Karpas-422 (cell line): Measurements from ENCODE around the gene OCEL1. TPM values are rescaled to one million over a fixed set of nuclear protein-coding genes. Genes with fewer than 3 reads are reported as not detected.

Experiments
- DNase-seq: peaks from one replicate; pipeline ENCODE4 v3.0.0-alpha.2; 2015
- H2AFZ ChIP-seq: fragments of 200-600 bp; sonication (generic); 2 replicates; pipeline ENCODE4 v1.6.1; 2014; ENCODE audit warnings: antibody characterized with exemption, low read length, mixed read lengths
- H3K27ac ChIP-seq: fragments of 200-600 bp; sonication (generic); 2 replicates; pipeline ENCODE4 v1.5.1; 2014; ENCODE audit warnings: mild to moderate bottlenecking, low read length, moderate library complexity
- H3K27me3 ChIP-seq: fragments of 200-600 bp; sonication (generic); 2 replicates; pipeline ENCODE4 v1.6.1; 2014; ENCODE audit warnings: low read length, mixed read lengths
- H3K36me3 ChIP-seq: fragments of 200-600 bp; sonication (generic); 2 replicates; pipeline ENCODE4 v1.6.1; 2014; ENCODE audit warnings: low read length, mixed read lengths; ENCODE audit not compliant: insufficient read depth
- H3K4me1 ChIP-seq: fragments of 200-600 bp; sonication (generic); 2 replicates; pipeline ENCODE4 v1.6.1; 2014; ENCODE audit warnings: mild to moderate bottlenecking, low read length, mixed read lengths
- H3K4me2 ChIP-seq: fragments of 200-600 bp; sonication (generic); 2 replicates; pipeline ENCODE4 v1.6.1; 2014; ENCODE audit warnings: low read length, low read depth, mild to moderate bottlenecking; ENCODE audit not compliant: poor library complexity, severe bottlenecking
- H3K4me3 ChIP-seq: fragments of 200-600 bp; sonication (generic); 2 replicates; pipeline ENCODE4 v1.5.1; 2014; ENCODE audit warnings: mild to moderate bottlenecking, antibody characterized with exemption, low read length, mixed read lengths
- H3K79me2 ChIP-seq: fragments of 200-600 bp; sonication (generic); 2 replicates; pipeline ENCODE4 v1.6.1; 2014; ENCODE audit warnings: mild to moderate bottlenecking, low read length, mixed read lengths
- H3K9ac ChIP-seq: fragments of 200-600 bp; sonication (generic); 2 replicates; pipeline ENCODE4 v1.6.0; 2014; ENCODE audit warnings: low read length
- H3K9me2 ChIP-seq: fragments of 200-600 bp; sonication (generic), shearing (Covaris generic); replicated peaks from 2 replicates; pipeline ENCODE4 v1.6.0; 2014; ENCODE audit warnings: mild to moderate bottlenecking, low read length, moderate library complexity; ENCODE audit not compliant: insufficient read depth
- H3K9me3 ChIP-seq: fragments of 300-700, 200-600 bp; sonication (generic); 2 replicates; pipeline ENCODE4 v1.6.1; 2014; ENCODE audit warnings: low read length, mixed read lengths
- H4K20me1 ChIP-seq: fragments of 200-600 bp; sonication (generic); 2 replicates; pipeline ENCODE4 v1.6.1; 2014; ENCODE audit warnings: mild to moderate bottlenecking, antibody characterized with exemption, low read length, low read depth; ENCODE audit not compliant: insufficient read depth
- total RNA-seq: library from RNA; depleted of rRNA; stranded (reverse); fragments of >200 nt; shearing (Covaris generic); gene quantifications from 2 replicates; pipeline ENCODE4 v1.2.3, GENCODE V29; 2014; ENCODE audit warnings: low replicate concordance

Gene OCEL1
- total RNA-seq, 1 experiment from 2014 or later: 13.0 TPM

- Histone ChIP-seq H3K27ac (no peak overlapping the region), H3K4me3 (no peak overlapping the region), H4K20me1 (no peaks in the 10 kb centered on the region), H3K9me3 (no peaks in the 10 kb centered on the region), H3K4me2 (no peak overlapping the region), H3K36me3 (peaks cover 30% of the 10 kb centered on the region), H3K9me2 (no peaks in the 10 kb centered on the region), H2AFZ (no peak overlapping the region), H3K4me1 (peaks cover 13% of the 10 kb centered on the region), H3K9ac (no peak overlapping the region), H3K27me3 (no peaks in the 10 kb centered on the region), H3K79me2 (no peaks in the 10 kb centered on the region)
- peak; percentile 87 for DNase-seq
Observed at GRCh38 chr19:17205237-17206140, 20.5 kb upstream of the OCEL1 start.

DNA sequence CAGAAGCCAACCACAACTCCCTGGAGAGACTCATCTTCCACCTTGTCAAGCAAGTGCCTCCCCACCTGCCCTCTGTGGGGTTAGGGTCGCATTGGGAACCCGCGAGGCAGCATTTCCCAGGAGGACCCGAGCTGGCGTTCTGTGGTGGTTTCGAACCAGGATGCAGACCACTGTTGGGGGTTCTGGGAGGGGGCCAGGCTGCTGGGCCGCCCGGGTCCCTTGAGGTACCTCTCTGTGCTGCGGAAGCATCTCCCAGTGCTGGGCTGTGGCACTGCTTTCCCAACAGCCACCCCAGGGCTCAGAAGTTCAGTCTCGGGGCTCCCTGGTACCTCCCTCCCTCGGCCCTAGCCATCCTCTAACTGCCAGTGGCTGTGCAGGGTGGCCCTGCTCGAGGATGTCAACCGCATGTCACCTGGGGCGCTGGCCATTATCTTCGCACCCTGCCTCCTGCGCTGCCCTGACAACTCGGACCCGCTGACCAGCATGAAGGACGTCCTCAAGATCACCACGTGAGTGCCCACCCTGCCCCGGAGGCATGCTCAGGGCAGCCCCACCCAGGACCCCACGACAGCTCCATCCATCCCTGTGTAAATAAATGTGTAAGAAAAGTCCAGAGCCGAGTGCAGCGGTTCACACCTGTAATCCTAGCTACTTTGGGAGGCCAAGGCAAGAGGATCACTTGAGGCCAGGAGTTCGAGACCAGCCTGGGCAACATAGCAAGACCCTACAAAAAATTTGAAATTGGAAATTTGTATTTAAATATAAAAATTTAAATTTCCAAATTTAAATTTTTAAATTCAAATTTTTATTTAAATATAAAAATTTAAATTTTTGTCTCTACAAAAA is 19.1 kb upstream of the OCEL1 start:
- Histone ChIP-seq H3K27ac (no peak overlapping the region), H3K36me3 (peaks cover 26% of the 10 kb centered on the region), H3K4me3 (no peak overlapping the region), H3K79me2 (no peaks in the 10 kb centered on the region), H3K4me2 (no peak overlapping the region), H3K27me3 (no peaks in the 10 kb centered on the region), H3K9ac (no peak overlapping the region), H3K9me3 (no peaks in the 10 kb centered on the region), H3K9me2 (no peaks in the 10 kb centered on the region), H3K4me1 (peaks cover 13% of the 10 kb centered on the region), H2AFZ (no peak overlapping the region), H4K20me1 (no peaks in the 10 kb centered on the region)
- no peak for DNase-seq

DNA sequence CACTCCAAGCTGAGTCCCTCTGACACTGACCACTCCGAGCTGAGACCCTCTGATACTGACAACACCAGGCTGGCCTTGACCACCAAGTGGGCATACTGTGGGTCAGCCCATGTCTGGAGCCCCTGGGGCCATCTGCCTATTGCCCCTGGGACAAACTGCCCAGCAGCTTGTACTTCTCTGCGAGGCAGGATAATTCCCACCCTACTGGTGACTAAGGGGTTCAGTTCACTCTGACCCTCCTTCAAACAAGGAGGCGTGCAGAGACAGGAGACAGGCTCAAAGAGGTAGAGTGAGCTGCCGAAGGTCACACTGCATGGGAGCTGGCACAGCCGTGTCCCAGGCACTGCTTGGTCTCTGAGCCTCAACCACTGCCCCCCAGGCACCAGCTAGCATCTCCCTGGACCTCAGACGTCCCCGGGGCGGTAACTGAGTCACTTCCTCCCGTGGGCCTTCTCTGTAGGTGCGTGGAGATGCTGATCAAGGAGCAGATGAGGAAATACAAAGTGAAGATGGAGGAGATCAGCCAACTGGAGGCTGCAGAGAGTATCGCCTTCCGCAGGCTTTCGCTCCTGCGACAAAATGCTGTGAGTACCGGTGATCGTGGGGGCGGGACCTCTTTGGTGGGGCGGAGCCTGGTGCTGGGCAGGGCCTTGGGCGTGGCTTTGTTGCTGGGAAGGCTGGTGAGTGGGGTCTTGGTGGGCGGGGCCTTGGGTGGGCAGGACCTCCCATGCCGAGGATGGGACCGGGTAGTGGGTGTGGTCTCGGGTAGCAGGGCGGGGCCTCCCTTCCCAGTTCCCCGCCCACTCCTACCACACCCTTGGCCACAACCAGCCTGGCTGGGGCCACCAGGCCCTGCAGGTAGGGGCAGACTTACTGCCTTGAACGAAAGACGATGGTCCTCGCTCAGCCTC is 16.6 kb upstream of the OCEL1 start:
- peak overlapping the region; percentile 35; the same call in 1 of the 2 replicates for H3K9ac ChIP-seq
- H3K4me1 ChIP-seq: peaks cover 14% of the 10 kb centered on the region
- peak overlapping the region; percentile 13; the same call in 1 of the 2 replicates for H3K4me3 ChIP-seq
- peak; percentile 98 for DNase-seq
- no peaks in the 10 kb centered on the region for H4K20me1 ChIP-seq
- H3K27ac ChIP-seq: peak overlapping the region; percentile 49
- H2AFZ ChIP-seq: no peak overlapping the region
- H3K27me3 ChIP-seq: no peaks in the 10 kb centered on the region
- peak overlapping the region; percentile 34 for H3K4me2 ChIP-seq
- H3K9me3 ChIP-seq: no peaks in the 10 kb centered on the region
- H3K79me2 ChIP-seq: no peaks in the 10 kb centered on the region
- peaks cover 12% of the 10 kb centered on the region for H3K36me3 ChIP-seq
- no peaks in the 10 kb centered on the region for H3K9me2 ChIP-seq

DNA sequence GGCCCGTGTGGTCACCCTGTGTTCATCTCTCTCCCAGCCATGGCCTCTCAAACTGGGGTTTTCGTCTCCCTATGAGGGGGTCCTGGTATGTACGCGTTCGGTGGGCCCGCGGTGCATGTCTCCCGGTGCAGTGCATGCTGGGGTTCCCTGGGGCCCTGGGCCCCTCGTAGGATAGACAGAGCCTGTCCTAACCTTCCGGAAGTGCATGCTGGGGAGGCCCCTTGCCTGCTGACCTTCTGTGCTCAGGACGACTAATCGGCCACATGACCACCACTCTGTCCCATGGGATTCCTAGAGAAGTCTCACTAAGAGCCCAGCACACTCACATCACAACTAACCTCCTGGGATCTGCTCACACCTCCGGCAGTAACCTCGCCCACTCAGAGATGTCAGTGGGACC is 15.7 kb upstream of the OCEL1 start:
- Histone ChIP-seq H3K79me2 (no peaks in the 10 kb centered on the region), H3K4me2 (no peak overlapping the region), H3K27me3 (no peaks in the 10 kb centered on the region), H3K9me3 (no peaks in the 10 kb centered on the region), H2AFZ (no peak overlapping the region), H4K20me1 (no peaks in the 10 kb centered on the region), H3K9ac (no peak overlapping the region), H3K4me3 (no peak overlapping the region), H3K9me2 (no peaks in the 10 kb centered on the region), H3K4me1 (peaks cover 22% of the 10 kb centered on the region), H3K27ac (no peak overlapping the region), H3K36me3 (peaks cover 9% of the 10 kb centered on the region)
- DNase-seq: no peak

GRCh38 chr19:17211547-17212446 is 14.2 kb upstream of the OCEL1 start:
- no peaks in the 10 kb centered on the region for H3K9me2 ChIP-seq
- H3K4me2 ChIP-seq: no peak overlapping the region
- H3K36me3 ChIP-seq: peaks cover 17% of the 10 kb centered on the region
- H2AFZ ChIP-seq: no peak overlapping the region
- no peaks in the 10 kb centered on the region for H3K27me3 ChIP-seq
- H4K20me1 ChIP-seq: no peaks in the 10 kb centered on the region
- no peaks in the 10 kb centered on the region for H3K79me2 ChIP-seq
- H3K9me3 ChIP-seq: no peaks in the 10 kb centered on the region
- no peak overlapping the region for H3K4me3 ChIP-seq
- H3K4me1 ChIP-seq: peaks cover 31% of the 10 kb centered on the region
- no peak for DNase-seq
- H3K9ac ChIP-seq: no peak overlapping the region
- H3K27ac ChIP-seq: no peak overlapping the region

- H3K9ac ChIP-seq: no peak overlapping the region
- no peak overlapping the region for H2AFZ ChIP-seq
- no peaks in the 10 kb centered on the region for H4K20me1 ChIP-seq
- H3K27ac ChIP-seq: no peak overlapping the region
- H3K4me3 ChIP-seq: no peak overlapping the region
- H3K9me2 ChIP-seq: no peaks in the 10 kb centered on the region
- no peak for DNase-seq
- no peaks in the 10 kb centered on the region for H3K27me3 ChIP-seq
- H3K9me3 ChIP-seq: no peaks in the 10 kb centered on the region
- peaks cover 31% of the 10 kb centered on the region for H3K4me1 ChIP-seq
- H3K79me2 ChIP-seq: no peaks in the 10 kb centered on the region
- H3K36me3 ChIP-seq: peaks cover 25% of the 10 kb centered on the region
- H3K4me2 ChIP-seq: no peak overlapping the region
Observed at GRCh38 chr19:17213334-17213733, 12.7 kb upstream of the OCEL1 start.

DNA sequence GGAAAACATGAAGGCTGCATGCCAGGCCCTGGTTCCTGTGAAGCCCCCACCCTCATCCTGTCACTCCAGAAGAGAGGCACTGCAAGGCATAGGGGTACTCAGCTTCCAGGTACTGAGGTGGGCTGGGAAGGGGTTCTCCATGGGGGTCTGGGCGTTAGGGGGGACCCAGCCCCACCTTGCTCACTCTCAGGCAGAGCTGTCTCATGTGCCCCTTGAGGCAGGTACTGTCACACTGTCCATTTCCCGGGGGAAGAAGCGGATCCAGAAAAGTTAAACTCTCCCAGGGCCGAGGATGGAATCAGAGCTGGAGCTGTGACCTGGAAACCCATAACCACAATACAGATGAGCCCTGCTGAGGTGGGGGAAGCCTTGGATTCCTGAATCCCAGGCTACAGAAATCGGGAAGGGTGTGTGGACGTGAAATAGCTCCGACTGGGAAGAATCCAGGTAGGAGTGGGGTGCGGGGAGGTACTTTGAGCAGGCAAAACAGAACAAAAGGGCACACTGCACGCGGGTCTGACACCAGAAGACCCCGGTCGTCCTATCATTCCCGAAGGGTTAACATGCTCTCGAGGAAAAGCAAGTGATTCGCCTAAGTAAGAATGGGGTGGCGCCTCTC is 11.4 kb upstream of the OCEL1 start:
- H3K9me3 ChIP-seq: no peaks in the 10 kb centered on the region
- H3K79me2 ChIP-seq: no peaks in the 10 kb centered on the region
- peaks cover 32% of the 10 kb centered on the region for H3K36me3 ChIP-seq
- H3K9ac ChIP-seq: peak overlapping the region; percentile 84
- peak overlapping the region; percentile 83 for H3K4me2 ChIP-seq
- H3K9me2 ChIP-seq: no peaks in the 10 kb centered on the region
- peak overlapping the region; percentile 70 for H3K27ac ChIP-seq
- DNase-seq: no peak
- H3K27me3 ChIP-seq: no peaks in the 10 kb centered on the region
- no peaks in the 10 kb centered on the region for H4K20me1 ChIP-seq
- H2AFZ ChIP-seq: no peak overlapping the region
- H3K4me3 ChIP-seq: peak overlapping the region; percentile 74
- peaks cover 20% of the 10 kb centered on the region for H3K4me1 ChIP-seq
